BJ (cell line): ENCODE measurements around the gene RC3H2. TPM values are rescaled to one million over a fixed set of nuclear protein-coding genes. Genes with fewer than 3 reads are reported as not detected.
"Not testable (repeated sequence)": the region's sequence is repeated elsewhere in the genome, so short reads cannot be mapped to it uniquely, and the experiment has no call there.

ENCODE experiments used
- CTCF ChIA-PET: fragments of 350-600 bp; formaldehyde crosslinking; extraction: SDS; loops from one replicate; lab custom pipeline; 2021; ENCODE audit warnings: antibody characterized with exemption, inconsistent platforms; lab: Yijun Ruan, JAX
- POLR2A ChIA-PET: fragments of 300-600 bp; sonication (Branson Sonifier 250); formaldehyde crosslinking; extraction: SDS; loops from one replicate; lab custom pipeline; 2021; ENCODE audit warnings: antibody characterized with exemption; lab: Charles Lee
- DNase-seq: peaks from one replicate; pipeline ENCODE4 v3.0.0-alpha.2; 2011; ENCODE audit warnings: low read depth
- H3K27me3 ChIP-seq: 2 replicates; pipeline ENCODE4 v1.6.0; 2011; ENCODE audit warnings: low read length; ENCODE audit not compliant: control insufficient read depth, insufficient read depth
- H3K36me3 ChIP-seq: 2 replicates; pipeline ENCODE4 v1.5.1; 2011; ENCODE audit warnings: low read length; ENCODE audit not compliant: control insufficient read depth, insufficient read depth
- H3K4me3 ChIP-seq: 2 replicates; pipeline ENCODE4 v1.5.1; 2011; ENCODE audit warnings: low read depth, mild to moderate bottlenecking, control low read depth, low read length
- polyA plus RNA-seq: library from polyadenylated mRNA; depleted of rRNA; stranded (reverse); fragments of >200 nt; gene quantifications from 2 replicates; pipeline ENCODE4 v1.2.3, GENCODE V29; 2011
- TF ChIP-seq, protein P1 (sequence below): IDR thresholded peaks from 2 replicates; pipeline ENCODE4 v1.5.1; 2011; ENCODE audit warnings: low read depth, mild to moderate bottlenecking, control low read depth, inconsistent platforms, low read length, moderate library complexity; ENCODE audit not compliant: insufficient read depth

Gene RC3H2
- polyA plus RNA-seq, 1 experiment = 35.3 TPM

DNA sequence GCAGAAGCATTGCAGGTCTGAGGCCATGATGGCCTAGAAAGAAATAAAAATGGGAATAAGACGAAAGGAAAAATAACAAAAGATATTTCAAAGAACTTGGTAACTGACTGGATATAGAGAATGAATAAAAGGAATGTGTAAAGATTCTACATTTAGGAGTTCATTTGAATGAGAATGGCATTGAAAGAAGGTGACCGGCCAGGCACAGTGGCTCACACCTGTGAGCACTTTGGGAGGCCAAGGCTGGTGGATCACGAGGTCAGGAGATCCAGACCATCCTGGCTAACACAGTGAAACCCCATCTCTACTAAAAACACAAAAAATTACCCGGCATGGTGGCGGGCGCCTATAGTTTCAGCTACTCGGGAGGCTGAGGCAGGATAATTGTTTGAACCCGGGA lies 17.6 kb upstream of the RC3H2 start:
- no peak for DNase-seq
- ChIA-PET POLR2A (no interaction called here), CTCF (interaction anchor here (1.2 kb wide), 1 partner anchor 11 kb away, joined by 3 read pairs; no protein-coding TSS in a partner anchor)
- H3K27me3 ChIP-seq = no peaks in the 10 kb centered on the region
- peaks cover 5% of the 10 kb centered on the region for H3K36me3 ChIP-seq
- no peak overlapping the region for H3K4me3 ChIP-seq
- TF ChIP-seq, protein P1, sequence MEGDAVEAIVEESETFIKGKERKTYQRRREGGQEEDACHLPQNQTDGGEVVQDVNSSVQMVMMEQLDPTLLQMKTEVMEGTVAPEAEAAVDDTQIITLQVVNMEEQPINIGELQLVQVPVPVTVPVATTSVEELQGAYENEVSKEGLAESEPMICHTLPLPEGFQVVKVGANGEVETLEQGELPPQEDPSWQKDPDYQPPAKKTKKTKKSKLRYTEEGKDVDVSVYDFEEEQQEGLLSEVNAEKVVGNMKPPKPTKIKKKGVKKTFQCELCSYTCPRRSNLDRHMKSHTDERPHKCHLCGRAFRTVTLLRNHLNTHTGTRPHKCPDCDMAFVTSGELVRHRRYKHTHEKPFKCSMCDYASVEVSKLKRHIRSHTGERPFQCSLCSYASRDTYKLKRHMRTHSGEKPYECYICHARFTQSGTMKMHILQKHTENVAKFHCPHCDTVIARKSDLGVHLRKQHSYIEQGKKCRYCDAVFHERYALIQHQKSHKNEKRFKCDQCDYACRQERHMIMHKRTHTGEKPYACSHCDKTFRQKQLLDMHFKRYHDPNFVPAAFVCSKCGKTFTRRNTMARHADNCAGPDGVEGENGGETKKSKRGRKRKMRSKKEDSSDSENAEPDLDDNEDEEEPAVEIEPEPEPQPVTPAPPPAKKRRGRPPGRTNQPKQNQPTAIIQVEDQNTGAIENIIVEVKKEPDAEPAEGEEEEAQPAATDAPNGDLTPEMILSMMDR = no peak

DNA sequence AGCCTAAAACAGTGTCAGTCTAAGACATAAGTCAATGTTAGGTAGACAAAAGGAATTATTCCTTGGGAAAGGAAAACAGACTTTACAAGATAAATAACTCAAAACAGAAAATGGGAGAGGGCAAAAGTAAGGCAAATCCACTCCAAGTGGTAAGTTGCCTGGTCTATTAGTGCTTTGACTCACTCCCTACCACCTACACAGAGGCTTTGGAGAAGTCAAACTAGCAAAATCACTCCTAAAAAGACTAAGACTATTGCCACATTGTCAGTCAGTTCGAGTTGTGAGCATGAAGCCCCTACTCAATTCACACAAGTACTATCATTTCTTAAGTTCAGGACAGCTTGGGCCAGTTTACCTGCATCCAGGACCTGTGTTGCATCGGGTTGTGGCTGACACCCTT lies 13.2 kb upstream of the RC3H2 start:
- CTCF ChIA-PET = no interaction called here
- TF ChIP-seq, protein P1 = no peak
- POLR2A ChIA-PET = no interaction called here
- H3K27me3 ChIP-seq = no peaks in the 10 kb centered on the region
- no peak overlapping the region for H3K4me3 ChIP-seq
- peaks cover 5% of the 10 kb centered on the region for H3K36me3 ChIP-seq
- no peak for DNase-seq

DNA sequence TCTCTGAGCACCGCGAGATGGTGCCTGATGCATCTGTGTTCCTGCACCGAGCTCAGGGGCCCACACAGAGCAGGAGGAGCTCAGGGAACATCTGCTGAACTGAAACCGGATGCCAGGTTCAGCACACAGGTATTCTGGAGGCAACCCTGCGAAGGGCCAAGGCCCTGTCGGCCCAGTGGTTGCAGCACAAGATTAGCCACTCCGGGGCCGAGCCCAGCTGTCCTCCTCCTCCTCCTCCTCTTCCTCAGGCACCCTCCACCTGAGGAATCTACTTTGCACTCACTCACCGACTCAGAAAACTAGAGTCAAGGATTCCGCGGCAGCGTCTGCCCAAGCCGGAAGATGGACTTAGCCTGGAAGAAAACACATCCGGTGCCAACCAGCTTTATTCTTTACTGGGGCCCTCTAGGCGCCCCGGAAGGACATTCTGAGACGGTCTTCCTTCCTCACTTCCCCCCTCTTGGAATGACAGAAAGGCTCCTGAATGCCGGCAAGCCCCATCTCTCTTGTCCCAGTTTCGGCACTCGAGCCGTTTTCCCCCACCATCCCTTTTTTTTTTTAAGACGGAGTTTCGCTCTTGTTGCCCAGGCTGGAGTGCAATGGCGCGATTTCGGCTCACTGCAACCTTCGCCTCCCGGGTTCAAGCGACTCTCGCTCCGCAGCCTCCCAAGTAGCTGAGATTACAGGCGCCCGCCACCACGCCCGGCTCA lies 8.0 kb upstream of the RC3H2 start, which contains the start of gene ZBTB6:
Gene ZBTB6, minus strand, starts transcription at position 360 of the 710 bp plus-strand sequence. CDS start 1,251 bp downstream, outside the sequence.
- ChIA-PET POLR2A (interaction anchor here (0.6 to 1.2 kb wide), 4 partner anchors 17 to 78 kb away, joined by 3 to 10 read pairs (median 5); partner anchors contain the start of genes RABGAP1 and ZBTB26), CTCF (no interaction called here)
- TF ChIP-seq, protein P1 = no peak
- peak; percentile 49 for DNase-seq
- peak within 1 kb of the TSS; percentile 97 for H3K4me3 ChIP-seq
- peaks cover 8% of the 10 kb centered on the region for H3K36me3 ChIP-seq
- no peaks in the 10 kb centered on the region for H3K27me3 ChIP-seq

DNA sequence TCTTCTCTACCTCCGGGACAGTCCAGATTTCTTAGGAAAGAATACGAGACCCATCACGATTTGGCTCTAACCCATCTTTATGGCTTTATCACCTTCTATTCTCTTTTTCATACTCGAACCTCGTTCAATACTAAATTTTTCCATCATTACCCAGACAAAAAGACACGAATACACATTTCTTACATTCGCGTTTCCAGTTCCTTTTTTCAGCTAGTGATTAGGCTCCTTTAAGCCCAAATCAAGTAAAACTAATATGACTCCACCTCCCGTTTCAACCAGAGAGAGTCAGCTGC lies 7.5 kb upstream of the RC3H2 start:
- CTCF ChIA-PET = interaction anchor here (1.4 to 1.6 kb wide), 2 partner anchors 10 kb away, joined by 3 read pairs; no protein-coding TSS in a partner anchor

DNA sequence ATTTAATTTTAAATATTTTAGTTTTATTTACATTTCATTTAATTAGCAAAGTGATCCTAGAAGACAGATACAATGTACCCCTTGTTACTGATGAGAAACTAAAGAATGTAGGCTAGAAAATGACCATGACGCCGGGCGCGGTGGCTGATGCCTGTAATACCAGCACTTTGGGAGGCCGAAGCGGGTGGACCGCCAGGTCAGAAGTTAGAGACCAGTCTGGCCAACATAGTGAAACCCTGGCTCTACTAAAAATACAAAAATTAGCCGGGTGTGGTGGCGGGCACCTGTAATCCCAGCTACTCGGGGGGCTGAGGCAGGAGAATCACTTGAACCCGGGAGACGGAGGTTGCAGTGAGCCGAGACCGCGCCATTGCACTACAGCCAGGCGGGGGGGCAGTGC lies 963 bp upstream of the RC3H2 start:
- H3K4me3 ChIP-seq, DNase-seq, H3K36me3 ChIP-seq, H3K27me3 ChIP-seq, CTCF ChIA-PET: not testable (repeated sequence)
- POLR2A ChIA-PET = interaction anchor here (0.7 kb wide), 2 partner anchors 169 to 1184 kb away, joined by 3 read pairs; no protein-coding TSS in a partner anchor

More for the DNA sequence above, 7.5 kb upstream of the RC3H2 start:
- no peaks in the 10 kb centered on the region for H3K27me3 ChIP-seq
- POLR2A ChIA-PET = interaction anchor here (0.6 to 1.2 kb wide), 2 partner anchors 16 to 19 kb away, joined by 3 to 5 read pairs; partner anchors contain the start of gene ZBTB26
- DNase-seq = no peak
- TF ChIP-seq, protein P1 = no peak
- H3K36me3 ChIP-seq = peaks cover 8% of the 10 kb centered on the region
- peak overlapping the region; percentile 97 for H3K4me3 ChIP-seq
